NB4 (cell line): ENCODE measurements around the gene PCSK6.

Source experiments
- MAX ChIP-seq: IDR thresholded peaks from 2 replicates; pipeline ENCODE4 v1.6.1; 2011; ENCODE audit warnings: low read depth, low read length
- TF ChIP-seq, protein P1 (sequence below): IDR thresholded peaks from one replicate; pipeline ENCODE4 v1.5.1; 2012; ENCODE audit warnings: low read depth, low read length

GRCh38 chr15:101310508-101310907 lies 179.0 kb downstream of the PCSK6 start:
- TF ChIP-seq, protein P1, sequence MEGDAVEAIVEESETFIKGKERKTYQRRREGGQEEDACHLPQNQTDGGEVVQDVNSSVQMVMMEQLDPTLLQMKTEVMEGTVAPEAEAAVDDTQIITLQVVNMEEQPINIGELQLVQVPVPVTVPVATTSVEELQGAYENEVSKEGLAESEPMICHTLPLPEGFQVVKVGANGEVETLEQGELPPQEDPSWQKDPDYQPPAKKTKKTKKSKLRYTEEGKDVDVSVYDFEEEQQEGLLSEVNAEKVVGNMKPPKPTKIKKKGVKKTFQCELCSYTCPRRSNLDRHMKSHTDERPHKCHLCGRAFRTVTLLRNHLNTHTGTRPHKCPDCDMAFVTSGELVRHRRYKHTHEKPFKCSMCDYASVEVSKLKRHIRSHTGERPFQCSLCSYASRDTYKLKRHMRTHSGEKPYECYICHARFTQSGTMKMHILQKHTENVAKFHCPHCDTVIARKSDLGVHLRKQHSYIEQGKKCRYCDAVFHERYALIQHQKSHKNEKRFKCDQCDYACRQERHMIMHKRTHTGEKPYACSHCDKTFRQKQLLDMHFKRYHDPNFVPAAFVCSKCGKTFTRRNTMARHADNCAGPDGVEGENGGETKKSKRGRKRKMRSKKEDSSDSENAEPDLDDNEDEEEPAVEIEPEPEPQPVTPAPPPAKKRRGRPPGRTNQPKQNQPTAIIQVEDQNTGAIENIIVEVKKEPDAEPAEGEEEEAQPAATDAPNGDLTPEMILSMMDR: no peak
- no peak for TF ChIP-seq MAX
